ENCODE data around the gene SEMA4D.

The SEMA4D gene

DNA sequence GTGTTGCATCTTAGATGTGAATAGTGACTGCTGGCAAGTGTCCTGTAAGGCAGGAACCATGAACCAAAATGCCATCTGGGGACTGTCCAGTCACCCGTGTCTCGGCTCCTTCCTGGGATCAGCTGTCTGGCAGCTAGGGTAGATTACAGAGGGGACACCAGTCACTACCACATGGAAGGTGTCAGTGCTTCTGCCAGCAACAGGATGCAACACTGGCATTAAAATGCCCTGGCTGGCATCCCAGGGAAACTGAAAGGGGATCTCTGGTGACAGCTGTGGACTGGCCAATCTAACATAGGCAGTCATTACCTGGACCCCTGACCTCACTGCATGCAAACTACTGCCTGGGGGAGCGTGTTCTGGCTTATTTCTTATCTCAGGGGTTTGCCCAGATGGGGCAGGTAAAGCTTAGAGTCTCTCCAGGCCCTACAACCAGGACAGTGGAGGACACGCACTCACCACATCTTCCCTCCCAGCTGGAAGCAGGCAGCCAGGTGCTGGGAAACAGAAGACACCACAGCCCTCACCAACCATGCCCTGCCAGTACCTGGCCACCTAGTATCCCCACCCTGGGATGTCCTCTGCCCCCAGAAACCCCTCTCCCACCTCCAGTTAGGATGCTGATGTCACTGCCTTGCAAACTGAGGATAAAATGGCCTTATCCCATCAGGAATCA, 83.8 kb downstream of the SEMA4D start:
- DNase-seq (ENCODE audit: low read depth in 2 of 2), result no peak

DNA sequence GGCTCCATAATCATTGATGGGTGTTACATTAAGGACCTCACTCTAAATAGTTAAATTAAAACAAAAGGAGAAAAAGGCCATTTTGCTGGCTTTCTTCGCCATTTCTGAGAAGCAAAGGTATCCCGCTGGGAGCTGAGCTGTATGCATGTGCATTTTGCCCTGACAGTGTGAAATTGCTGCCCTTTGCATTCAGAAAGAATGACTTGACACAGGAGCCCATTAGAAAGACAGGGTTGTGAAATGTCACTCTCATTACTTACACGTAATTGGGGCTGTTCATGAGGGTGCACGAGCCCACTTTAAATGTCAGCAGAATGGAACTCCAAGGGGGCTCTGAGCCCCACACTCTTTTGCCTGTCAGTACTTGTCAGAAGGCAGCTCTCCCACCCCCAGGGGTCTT, 85.0 kb downstream of the SEMA4D start:
- no peak for DNase-seq (ENCODE audit: low read depth in 2 of 2)

DNA sequence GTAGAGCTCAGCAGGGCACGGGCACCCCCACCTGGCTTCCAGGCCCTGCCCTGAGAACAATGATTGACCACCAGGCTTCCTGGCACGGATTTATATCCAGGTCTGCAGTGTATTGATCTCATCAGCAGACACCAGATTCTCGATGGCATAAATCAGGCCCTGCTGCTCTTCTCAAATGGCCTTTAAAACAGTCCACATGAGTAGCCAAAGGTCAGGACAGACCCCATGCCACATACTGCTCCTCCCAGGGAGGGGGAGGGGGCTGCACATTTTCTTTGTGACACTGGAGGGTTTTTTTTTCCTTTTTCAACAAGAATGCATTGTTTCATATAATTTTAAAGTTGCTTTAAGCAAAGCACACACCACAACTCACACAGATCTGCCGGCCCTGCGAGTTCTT, 85.4 kb downstream of the SEMA4D start:
- DNase-seq (ENCODE audit: low read depth in 2 of 2), result no peak

DNA sequence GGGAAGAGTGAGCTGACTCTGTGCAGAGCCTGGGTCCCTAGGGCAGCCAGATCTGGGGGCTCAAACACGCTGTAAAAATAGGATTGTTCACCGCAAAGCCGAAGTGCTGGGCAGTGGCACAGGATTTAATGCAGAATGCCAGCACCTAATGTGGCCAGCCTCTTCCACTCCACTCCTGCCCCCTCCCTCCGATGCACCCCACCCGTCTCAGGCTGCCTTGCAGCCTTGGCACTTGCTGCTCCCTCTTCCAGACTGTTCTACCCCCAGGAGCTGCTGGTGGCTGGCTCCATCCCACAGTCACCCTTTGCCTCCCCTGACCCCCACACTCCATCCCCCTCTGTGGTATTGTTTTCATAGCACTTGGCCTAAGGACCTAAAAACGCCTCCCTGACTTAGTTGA, 86.2 kb downstream of the SEMA4D start:
- DNase-seq (ENCODE audit: low read depth in 2 of 2), result no peak

GRCh38 chr9:89410641-89411350, 87.1 kb downstream of the SEMA4D start:
- no peak for DNase-seq (ENCODE audit: low read depth in 2 of 2)

- DNase-seq (ENCODE audit: low read depth in 2 of 2), result no peak
Observed at GRCh38 chr9:89410022-89410421, 87.9 kb downstream of the SEMA4D start.

- no peak for DNase-seq (ENCODE audit: low read depth in 2 of 2)
Observed at GRCh38 chr9:89409466-89409865, 88.4 kb downstream of the SEMA4D start.

DNA sequence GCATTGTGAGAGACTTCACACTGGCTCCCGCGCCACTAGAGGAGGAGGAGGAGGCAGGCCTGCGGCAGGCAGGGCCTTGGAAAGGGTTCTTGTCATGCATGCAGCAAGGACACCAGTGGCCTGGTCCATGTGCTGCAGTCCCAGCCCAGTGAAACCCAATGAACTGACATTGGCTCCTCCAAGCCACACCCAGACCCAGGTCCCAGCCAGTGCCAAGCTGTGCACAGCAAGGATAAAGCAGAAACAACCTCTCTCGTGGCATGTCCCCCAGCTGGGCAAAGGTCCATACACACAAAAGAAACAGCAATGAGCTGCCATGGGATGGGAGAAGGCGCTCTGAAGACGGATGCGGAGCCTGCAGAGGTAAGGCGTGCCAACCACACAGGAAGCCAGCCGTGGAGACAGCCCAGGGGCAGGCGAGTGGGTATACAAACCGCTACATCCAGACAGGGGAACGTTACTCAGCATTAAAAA, 89.2 kb downstream of the SEMA4D start:
- DNase-seq (ENCODE audit: low read depth in 2 of 2), result peak in 1 of 2 donors; percentile 53

- DNase-seq (ENCODE audit: low read depth in 2 of 2), result no peak
Observed at GRCh38 chr9:89407070-89407469, 90.8 kb downstream of the SEMA4D start.

DNA sequence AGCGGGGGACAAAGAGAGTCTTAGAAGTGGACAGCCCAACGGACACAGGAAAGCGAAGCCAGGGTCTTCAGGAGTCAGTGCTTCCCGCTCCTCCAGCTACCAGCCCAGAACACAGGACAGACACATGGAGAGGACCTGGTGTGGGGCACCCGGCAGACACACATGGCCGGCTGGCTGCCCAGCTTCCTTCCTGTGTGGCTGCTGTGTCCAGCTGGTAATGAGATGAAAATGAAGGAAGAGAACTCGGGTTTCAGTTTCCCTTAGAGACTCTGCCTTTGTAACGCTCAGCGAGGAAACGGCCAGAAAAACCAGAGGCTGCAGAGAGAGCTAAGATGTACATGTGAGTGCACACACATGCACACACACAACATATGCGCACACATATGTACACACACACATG, 92.1 kb downstream of the SEMA4D start:
- no peak for DNase-seq (ENCODE audit: low read depth in 2 of 2)

DNA sequence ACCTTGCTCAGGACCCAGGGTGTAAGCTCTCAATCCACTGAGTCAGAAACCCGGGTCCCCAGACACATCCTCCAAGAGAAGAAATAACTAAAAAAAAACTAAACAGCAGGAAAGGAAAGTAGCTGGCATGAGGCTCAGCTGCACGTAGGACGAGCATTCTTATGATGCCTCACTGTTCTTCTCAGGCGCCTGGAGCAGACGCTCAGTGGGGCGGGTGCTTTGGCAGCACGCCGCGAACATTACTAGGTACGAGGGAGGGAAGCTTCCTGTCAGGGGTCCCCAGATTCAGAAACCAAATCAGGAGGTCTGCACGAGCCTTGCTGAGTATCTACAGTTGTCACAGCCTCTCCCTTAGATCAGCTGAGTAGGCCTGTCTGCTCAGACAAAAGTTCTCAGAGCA, 93.8 kb downstream of the SEMA4D start:
- DNase-seq (ENCODE audit: low read depth in 2 of 2), result no peak

DNA sequence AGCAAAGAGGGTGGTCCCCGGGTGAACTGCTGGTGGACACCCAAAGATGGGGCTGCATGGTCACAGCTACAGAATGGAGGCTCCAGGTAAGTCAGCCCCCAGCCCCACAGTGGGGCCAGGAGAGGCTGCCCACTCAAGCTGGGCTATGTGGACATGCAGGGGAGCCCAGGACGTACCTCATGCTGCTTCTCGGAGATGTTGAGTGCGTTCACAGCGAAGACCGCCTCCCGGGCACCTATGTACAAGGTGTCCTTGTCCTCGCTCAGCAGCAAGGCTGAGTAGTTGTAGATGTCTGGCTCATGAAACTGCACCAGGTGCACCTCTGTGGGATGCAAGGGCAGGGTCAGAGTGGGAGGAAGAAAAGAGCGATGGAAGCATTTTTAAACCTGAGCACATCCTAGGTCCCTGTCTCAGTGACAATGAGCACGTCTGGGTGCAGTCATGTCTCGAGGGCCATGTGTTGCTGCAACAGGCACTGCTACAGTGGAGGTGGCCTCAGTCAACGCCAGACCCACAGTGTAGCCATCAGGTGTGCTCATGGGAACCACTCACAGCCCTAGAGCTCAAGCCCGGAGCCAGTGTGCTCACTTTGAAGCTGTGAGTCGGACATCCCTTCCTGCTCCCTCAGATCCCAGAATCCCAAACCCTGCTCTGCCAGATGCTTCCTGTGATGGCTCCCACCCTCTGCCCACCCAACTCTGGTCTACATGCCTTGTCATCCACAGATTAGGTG, 95.1 kb downstream of the SEMA4D start:
- DNase-seq (ENCODE audit: low read depth in 2 of 2), result no peak

- no peak for DNase-seq (ENCODE audit: low read depth in 2 of 2)
Observed at GRCh38 chr9:89400403-89401116, 97.4 kb downstream of the SEMA4D start.

DNA sequence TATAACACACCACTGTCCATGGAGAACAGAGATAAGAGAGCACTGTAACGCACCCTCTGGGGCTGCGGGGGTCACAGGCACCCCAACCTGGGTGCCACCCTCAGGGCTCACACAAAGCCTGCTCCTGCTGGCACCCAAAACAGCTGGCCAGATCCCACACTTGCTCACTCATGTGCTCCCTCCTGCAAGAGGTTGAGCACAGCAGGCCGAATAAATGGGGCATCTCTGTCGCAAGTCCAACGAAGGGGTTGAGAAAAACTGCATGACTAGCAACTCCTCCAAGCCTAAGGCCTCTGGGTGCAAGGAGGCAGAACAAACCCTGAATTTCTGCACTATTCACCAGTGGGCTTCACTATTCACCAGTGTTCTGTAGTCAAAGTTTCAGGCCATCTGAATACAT, 99.3 kb downstream of the SEMA4D start:
- DNase-seq (ENCODE audit: low read depth in 2 of 2), result no peak

DNA sequence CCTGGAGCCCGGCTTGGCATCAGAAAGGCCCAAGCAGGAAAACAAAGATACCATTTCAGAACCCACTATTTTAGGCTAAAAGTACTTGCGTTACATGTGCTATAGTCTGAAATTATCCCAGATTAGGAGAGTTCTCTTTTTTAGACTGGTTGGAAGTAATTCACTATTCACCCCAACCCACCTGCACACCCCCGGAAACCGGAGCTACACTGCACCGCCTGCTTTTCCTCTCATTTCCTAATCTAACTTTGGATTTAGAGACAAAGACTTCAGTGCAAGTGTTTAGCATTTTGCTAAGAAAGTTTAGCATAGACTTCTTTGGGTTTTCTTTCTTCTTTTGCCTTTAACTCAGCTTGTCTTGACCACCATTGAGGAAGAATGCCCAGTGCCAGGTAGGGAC, 100.4 kb downstream of the SEMA4D start:
- DNase-seq (ENCODE audit: low read depth in 2 of 2), result no peak

DNA sequence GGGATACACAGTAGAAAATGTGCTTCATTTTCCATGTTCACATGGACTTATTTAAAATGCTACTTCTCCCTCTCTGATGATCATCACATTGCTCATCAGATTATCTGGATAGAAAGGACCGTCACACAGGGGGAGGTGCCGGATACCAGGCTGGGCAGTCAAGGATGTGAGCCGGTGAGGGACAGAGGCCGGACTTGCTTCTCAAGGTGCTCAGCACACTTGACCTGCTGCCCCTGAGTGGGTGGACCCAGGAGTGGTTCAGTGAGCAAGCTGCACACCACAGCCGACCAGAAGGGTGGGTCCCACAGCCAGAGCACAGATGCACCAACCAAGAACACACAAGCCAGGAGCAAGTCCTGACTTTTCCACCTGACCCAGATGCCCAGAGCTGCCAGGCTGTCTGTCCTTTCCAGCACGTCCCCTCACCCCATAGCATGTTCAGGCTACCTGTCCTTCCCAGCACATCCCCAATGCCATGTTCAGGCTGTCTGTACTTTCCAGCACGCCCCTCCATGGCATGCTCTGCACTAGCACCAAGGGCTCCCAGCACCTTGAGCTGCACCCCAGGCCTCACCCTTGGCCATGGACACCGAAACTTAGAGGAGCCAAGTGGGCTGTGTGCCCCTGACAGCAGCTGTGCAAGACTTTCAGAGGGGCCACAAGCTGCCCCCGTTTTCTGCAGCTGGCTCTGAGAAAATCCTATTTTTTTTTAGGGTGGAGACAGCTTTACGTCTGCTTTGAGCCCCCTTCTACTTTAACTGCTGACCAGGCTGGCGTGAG, 101.8 kb downstream of the SEMA4D start:
- no peak for DNase-seq (ENCODE audit: low read depth in 2 of 2)

GRCh38 chr9:89394412-89394811, 103.5 kb downstream of the SEMA4D start:
- no peak for DNase-seq (ENCODE audit: low read depth in 2 of 2)

DNA sequence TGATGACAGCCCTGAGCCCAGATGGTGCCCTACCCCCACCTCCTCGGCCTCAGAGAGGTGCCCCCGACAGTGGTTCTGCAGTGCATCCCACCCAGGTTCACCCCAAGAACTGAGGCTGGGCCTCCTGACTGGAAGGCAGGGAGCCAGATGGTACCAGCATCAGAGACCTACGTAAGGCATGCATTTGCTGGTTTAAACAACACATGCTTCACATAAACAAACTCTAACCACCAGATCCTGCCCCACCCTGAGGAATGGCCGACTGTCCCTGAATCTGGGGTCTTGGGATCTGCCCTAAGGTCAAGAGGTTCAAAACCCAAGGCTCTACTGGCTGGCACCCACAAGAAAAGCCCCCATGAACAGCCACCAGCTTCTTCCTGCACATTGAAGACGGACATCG, 106.3 kb downstream of the SEMA4D start:
- DNase-seq (ENCODE audit: low read depth in 2 of 2), result no peak

DNA sequence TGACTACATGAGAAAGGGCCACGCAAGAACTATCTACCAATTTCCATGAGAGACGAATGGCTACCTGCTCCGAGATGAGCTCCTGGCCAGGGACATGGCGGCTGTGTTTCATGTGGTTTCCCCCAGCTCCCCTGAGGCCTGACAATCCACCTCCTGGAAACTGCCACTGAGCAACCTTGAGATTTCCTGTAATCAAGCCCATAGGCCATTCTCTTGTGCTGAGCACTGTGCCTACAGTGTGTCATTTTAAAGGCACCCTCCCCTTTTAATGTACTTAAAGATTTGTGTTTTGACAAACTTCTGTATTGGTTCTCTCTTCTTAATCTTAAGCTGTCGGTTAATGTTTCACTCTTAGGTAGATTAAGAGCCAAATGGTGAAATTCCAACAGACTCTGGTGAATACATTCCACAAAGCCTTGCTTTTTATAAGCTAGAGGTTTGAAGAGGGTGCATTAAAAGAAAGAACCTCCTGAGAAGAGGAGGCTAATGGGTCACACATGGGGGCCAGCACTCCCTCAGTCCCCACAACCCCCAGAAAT, 107.3 kb downstream of the SEMA4D start:
- no peak for DNase-seq (ENCODE audit: low read depth in 2 of 2)

DNA sequence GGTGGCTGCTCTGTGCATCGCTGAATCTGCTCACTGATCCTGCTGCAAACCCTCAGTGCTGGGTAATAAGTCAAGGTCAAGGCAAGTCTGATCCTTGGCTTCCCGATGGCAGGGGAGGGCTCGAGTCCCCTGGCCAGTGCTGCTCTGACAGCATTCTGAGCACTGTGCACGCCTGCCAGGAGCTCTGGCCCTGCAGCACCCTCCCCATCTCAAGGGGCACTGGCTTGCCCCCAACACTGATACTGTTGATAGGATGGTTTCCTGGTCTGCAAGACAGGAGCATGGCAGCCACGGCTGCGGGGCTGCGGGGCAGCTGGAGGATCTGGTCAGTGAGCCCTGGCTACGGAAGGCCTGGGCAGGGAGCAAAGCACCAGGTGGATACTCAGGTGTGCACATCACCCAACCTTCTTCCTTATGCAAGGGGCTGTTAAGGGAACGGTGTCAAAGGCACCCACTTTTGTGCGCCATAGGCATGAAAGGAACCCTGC, 107.8 kb downstream of the SEMA4D start:
- no peak for DNase-seq (ENCODE audit: low read depth in 2 of 2)

DNA sequence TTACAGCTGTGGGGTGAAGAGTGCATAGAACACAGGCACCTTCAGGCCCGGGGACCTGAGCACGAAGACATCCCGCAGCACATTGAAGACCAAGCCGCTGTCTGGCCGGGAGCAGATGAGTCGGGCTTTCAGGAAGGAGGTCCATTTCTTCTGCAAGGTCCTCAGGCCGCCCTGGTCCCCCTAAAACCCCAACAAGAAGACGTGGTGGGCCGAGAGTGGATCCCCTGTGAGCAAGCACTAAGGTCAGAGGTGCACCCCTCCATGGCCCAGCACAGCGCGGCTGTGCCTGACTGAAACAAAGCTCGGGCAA, 109.1 kb downstream of the SEMA4D start:
- DNase-seq (ENCODE audit: low read depth in 2 of 2), result no peak

Data from stimulated activated CD8-positive, alpha-beta memory T cell treated with anti-CD3 and anti-CD28 coated beads, Interleukin-2, amount 100 ng/mL, for 1 hour (primary cell).